H1 (cell line): ENCODE results near the gene FBXO28. TPM values are rescaled to one million over a fixed set of nuclear protein-coding genes. Genes with fewer than 3 reads are reported as not detected.

Source experiments
- CBX8 ChIP-seq: fragments of 300-800, 300-1000 bp; sonication (generic); IDR thresholded peaks from 2 replicates; pipeline ENCODE4 v1.7.1; 2016; ENCODE audit warnings: low read depth, low read length, borderline replicate concordance
- GABPA ChIP-seq: IDR thresholded peaks from 2 replicates; pipeline ENCODE4 v1.6.1; 2011; ENCODE audit warnings: mild to moderate bottlenecking, low read length, moderate library complexity, borderline replicate concordance; ENCODE audit not compliant: insufficient read depth
- NRF1 ChIP-seq: IDR thresholded peaks from 2 replicates; pipeline ENCODE4 v1.6.1; 2011; ENCODE audit warnings: mild to moderate bottlenecking, low read depth, low read length, improper control_type of control experiment
- RBBP5 ChIP-seq: IDR thresholded peaks from 2 replicates; pipeline ENCODE4 v1.7.1; 2012; ENCODE audit warnings: low read depth, mild to moderate bottlenecking, inconsistent platforms, low read length, moderate library complexity, borderline replicate concordance
- SP1 ChIP-seq: IDR thresholded peaks from 2 replicates; pipeline ENCODE4 v1.6.1; 2011; ENCODE audit warnings: low read depth, low read length
- TBP ChIP-seq: IDR thresholded peaks from 2 replicates; pipeline ENCODE4 v1.6.1; 2011; ENCODE audit warnings: low read depth, low read length, improper control_type of control experiment
- polyA plus RNA-seq, 7 experiments: library from polyadenylated mRNA; depleted of rRNA in 3 of 7; stranded (reverse) in 5 of 7; unstranded in 2 of 7; fragments of >200 nt in 5 of 7; fragments of 200-250 nt in 2 of 7; gene quantifications; 1 replicate in 5 of 7; 2 replicates in 1 of 7; 4 replicates in 1 of 7; pipeline versions ENCODE4 v1.2.1 to v1.2.3, GENCODE V29; 2011 to 2013; ENCODE audit warnings: missing spikeins in 2 of 7, mixed read lengths in 2 of 7
- total RNA-seq: library from RNA; stranded (reverse); fragmentation: NEBNext Ultra II Directional; extraction: Animal tissue kit (Norgen Biotek cat#: 25700); gene quantifications from 2 replicates; pipeline ENCODE4 v1.2.1, GENCODE V29; 2021
- TF ChIP-seq, protein P1 (sequence below): IDR thresholded peaks from 2 replicates; pipeline ENCODE4 v1.6.1; 2011; ENCODE audit warnings: low read length, improper control_type of control experiment
- TF ChIP-seq, protein P2 (sequence below): IDR thresholded peaks from 2 replicates; pipeline ENCODE4 v1.6.1; 2012; ENCODE audit warnings: low read length, inconsistent platforms

The FBXO28 gene
- total and polyA plus RNA-seq, 2 of the 8 experiments (the other 6 are each of a cell fraction or from before 2014, with no cell fraction given), result 10.3 to 42.5 TPM

DNA sequence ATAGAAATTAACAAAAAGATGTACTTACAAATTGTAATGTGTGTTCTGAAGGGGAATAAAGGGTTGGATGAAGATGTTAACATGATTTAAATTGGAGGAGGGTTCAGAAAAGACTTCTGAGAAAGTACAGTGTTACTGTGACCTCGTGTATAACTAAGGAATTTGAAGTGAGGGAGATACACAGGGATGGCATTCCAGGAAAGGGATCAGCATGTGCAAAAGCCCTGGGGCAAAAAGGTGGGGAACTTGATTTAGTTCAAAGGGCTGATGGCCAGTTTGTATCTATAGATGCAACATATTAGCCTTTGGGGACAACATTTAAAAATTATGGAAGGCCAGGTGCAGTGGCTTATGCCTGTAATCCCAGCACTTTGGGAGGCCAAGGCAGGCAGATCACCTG is 35.8 kb downstream of the FBXO28 start (continued):
- TF ChIP-seq GABPA (no peak), CBX8 (no peak), NRF1 (no peak), TBP (no peak), SP1 (no peak), RBBP5 (no peak)
- TF ChIP-seq, protein P1, sequence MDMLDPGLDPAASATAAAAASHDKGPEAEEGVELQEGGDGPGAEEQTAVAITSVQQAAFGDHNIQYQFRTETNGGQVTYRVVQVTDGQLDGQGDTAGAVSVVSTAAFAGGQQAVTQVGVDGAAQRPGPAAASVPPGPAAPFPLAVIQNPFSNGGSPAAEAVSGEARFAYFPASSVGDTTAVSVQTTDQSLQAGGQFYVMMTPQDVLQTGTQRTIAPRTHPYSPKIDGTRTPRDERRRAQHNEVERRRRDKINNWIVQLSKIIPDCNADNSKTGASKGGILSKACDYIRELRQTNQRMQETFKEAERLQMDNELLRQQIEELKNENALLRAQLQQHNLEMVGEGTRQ, result no peak
- TF ChIP-seq, protein P2, sequence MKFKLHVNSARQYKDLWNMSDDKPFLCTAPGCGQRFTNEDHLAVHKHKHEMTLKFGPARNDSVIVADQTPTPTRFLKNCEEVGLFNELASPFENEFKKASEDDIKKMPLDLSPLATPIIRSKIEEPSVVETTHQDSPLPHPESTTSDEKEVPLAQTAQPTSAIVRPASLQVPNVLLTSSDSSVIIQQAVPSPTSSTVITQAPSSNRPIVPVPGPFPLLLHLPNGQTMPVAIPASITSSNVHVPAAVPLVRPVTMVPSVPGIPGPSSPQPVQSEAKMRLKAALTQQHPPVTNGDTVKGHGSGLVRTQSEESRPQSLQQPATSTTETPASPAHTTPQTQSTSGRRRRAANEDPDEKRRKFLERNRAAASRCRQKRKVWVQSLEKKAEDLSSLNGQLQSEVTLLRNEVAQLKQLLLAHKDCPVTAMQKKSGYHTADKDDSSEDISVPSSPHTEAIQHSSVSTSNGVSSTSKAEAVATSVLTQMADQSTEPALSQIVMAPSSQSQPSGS, result no peak
